GM23338 (cell line): Measurements from ENCODE around the gene PSMG2. TPM values are rescaled to one million over a fixed set of nuclear protein-coding genes. Genes with fewer than 3 reads are reported as not detected.

ENCODE experiments used
- ATAC-seq: fragments of 200-7000 bp; cut with Tn5 transposase; 3 replicates; pipeline ENCODE4 v1.9.1; 2020
- DNase-seq: peaks from one replicate; pipeline ENCODE4 v3.0.0-alpha.2; 2015; ENCODE audit warnings: low spot score
- H2AFZ ChIP-seq: fragments of 200-600 bp; sonication (generic); 2 replicates; pipeline ENCODE4 v1.8.0; 2016; ENCODE audit warnings: antibody characterized with exemption, mild to moderate bottlenecking, moderate library complexity
- H3F3A ChIP-seq: fragments of 200-600 bp; sonication (generic); replicated peaks from 2 replicates; pipeline ENCODE4 v1.8.0; 2017; ENCODE audit warnings: antibody characterized with exemption, mixed run types, low read depth
- H3K27ac ChIP-seq: fragments of 200-600 bp; sonication (generic); 2 replicates; pipeline ENCODE4 v1.6.1; 2016; ENCODE audit warnings: low read depth
- H3K27me3 ChIP-seq: fragments of 200-600 bp; sonication (generic); 2 replicates; pipeline ENCODE4 v1.8.0; 2016; ENCODE audit warnings: mild to moderate bottlenecking, mixed run types, moderate library complexity; ENCODE audit not compliant: insufficient read depth
- H3K36me3 ChIP-seq: fragments of 200-600 bp; sonication (generic); 2 replicates; pipeline ENCODE4 v1.8.0; 2016; ENCODE audit warnings: mild to moderate bottlenecking; ENCODE audit not compliant: insufficient read depth
- H3K4me1 ChIP-seq: fragments of 200-600 bp; sonication (generic); 2 replicates; pipeline ENCODE4 v1.8.0; 2016; ENCODE audit warnings: mild to moderate bottlenecking, moderate library complexity; ENCODE audit not compliant: insufficient read depth
- H3K4me2 ChIP-seq: fragments of 200-600 bp; sonication (generic); 2 replicates; pipeline ENCODE4 v1.7.1; 2017; ENCODE audit warnings: mixed run types
- H3K4me3 ChIP-seq: fragments of 200-600 bp; sonication (generic); 2 replicates; pipeline ENCODE4 v1.6.1; 2016; ENCODE audit warnings: mixed run types
- H3K79me2 ChIP-seq: fragments of 200-600 bp; sonication (generic); replicated peaks from 2 replicates; pipeline ENCODE4 v1.8.0; 2017; ENCODE audit warnings: mild to moderate bottlenecking; ENCODE audit not compliant: insufficient read depth
- H3K9me2 ChIP-seq: fragments of 200-600 bp; sonication (generic); 2 replicates; pipeline ENCODE4 v1.8.0; 2017; ENCODE audit not compliant: insufficient read depth
- H4K20me1 ChIP-seq: fragments of 200-600 bp; sonication (generic); replicated peaks from 2 replicates; pipeline ENCODE4 v1.8.0; 2017; ENCODE audit warnings: mild to moderate bottlenecking; ENCODE audit not compliant: insufficient read depth
- H3K27ac Mint-ChIP-seq: 2 replicates; pipeline ENCODE4 v1.8.0; 2020; ENCODE audit warnings: inconsistent platforms, mild to moderate bottlenecking, moderate library complexity, mixed read lengths
- H3K27me3 Mint-ChIP-seq: 3 replicates; pipeline ENCODE4 v1.8.0; 2022; ENCODE audit warnings: low read depth, mild to moderate bottlenecking, moderate library complexity, mixed read lengths, inconsistent platforms; ENCODE audit not compliant: insufficient read depth, poor library complexity
- H3K36me3 Mint-ChIP-seq: 3 replicates; pipeline ENCODE4 v1.8.0; 2021; ENCODE audit warnings: low read depth, mild to moderate bottlenecking, inconsistent platforms, moderate library complexity, mixed read lengths
- H3K4me1 Mint-ChIP-seq: 3 replicates; pipeline ENCODE4 v1.8.0; 2020; ENCODE audit warnings: mild to moderate bottlenecking, inconsistent platforms, mixed read lengths
- H3K4me3 Mint-ChIP-seq: 3 replicates; pipeline ENCODE4 v1.8.0; 2021; ENCODE audit warnings: moderate library complexity, mild to moderate bottlenecking, inconsistent platforms, mixed read lengths
- H3K9me3 Mint-ChIP-seq: 3 replicates; pipeline ENCODE4 v1.8.0; 2020; ENCODE audit warnings: moderate library complexity, mild to moderate bottlenecking, inconsistent platforms, mixed read lengths
- NANOG ChIP-seq: IDR thresholded peaks from 2 replicates; pipeline ENCODE4 v1.6.1; 2016; ENCODE audit warnings: antibody characterized with exemption, borderline replicate concordance
- polyA plus RNA-seq: library from polyadenylated mRNA; unstranded; fragments of >200 nt; fragmentation: Nextera tagmentation; extraction: Ambion mirVana; gene quantifications from 2 replicates; pipeline ENCODE4 v1.2.1, GENCODE V29; 2016
- total RNA-seq: library from RNA; depleted of rRNA; stranded (reverse); fragments of >200 nt; shearing (Covaris generic); gene quantifications from 2 replicates; pipeline ENCODE4 v1.2.3, GENCODE V29; 2014
- TF ChIP-seq, protein P1 (sequence below), 2 experiments: fragments of 200-600 bp in 1 of 2; sonication (generic) in 1 of 2; conservative IDR thresholded peaks; 2 replicates each; pipeline versions ENCODE4 v1.5.1 to v1.6.1; 2016 to 2017; ENCODE audit warnings: antibody characterized with exemption in 2 of 2, low read depth in 2 of 2, mild to moderate bottlenecking in 2 of 2, moderate library complexity in 1 of 2
- TF ChIP-seq, protein P2 (sequence below): IDR thresholded peaks from 2 replicates; pipeline ENCODE4 v1.6.1; 2016; ENCODE audit warnings: antibody characterized with exemption
- TF ChIP-seq, protein P3 (sequence below): fragments of 250-450 bp; sonication (Bioruptor Pico); IDR thresholded peaks from 2 replicates; pipeline ENCODE4 v1.5.0; 2020; ENCODE audit warnings: mild to moderate bottlenecking, moderate library complexity

The PSMG2 gene
- total and polyA plus RNA-seq, 2 experiments from 2014 or later, result 87.8 to 151 TPM

DNA sequence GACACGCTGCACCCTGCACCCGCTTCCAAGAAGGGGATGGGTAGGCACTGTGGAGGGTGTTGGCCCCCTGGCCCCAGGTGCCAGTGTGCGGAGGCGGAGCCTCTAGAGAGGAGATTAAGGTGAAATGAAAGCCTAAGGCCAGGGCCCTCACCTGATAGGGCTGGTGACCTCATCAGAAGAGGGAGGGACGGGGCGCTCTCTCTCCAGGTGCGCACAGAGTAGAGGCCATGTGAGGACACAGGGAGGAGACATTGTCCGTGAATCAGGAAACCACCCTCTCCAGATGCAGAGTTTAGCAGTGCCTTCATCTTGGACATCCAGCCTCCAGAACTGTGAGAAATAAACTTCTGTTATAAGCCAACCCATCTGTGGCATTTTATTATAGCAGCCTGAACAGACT is 62.3 kb downstream of the PSMG2 start:
- Mint-ChIP-seq H3K4me3 (no peak overlapping the region), H3K27ac (no peak overlapping the region), H3K4me1 (peaks cover 8% of the 10 kb centered on the region; the same call in 2 of the 3 replicates), H3K36me3 (no peaks in the 10 kb centered on the region; the same call in 2 of the 3 replicates), H3K27me3 (peaks cover 1% of the 10 kb centered on the region), H3K9me3 (no peaks in the 10 kb centered on the region)
- Histone ChIP-seq H3K27ac (no peak overlapping the region), H3F3A (no peaks in the 10 kb centered on the region), H3K79me2 (no peaks in the 10 kb centered on the region), H3K4me3 (no peak overlapping the region), H3K27me3 (no peaks in the 10 kb centered on the region), H3K9me2 (no peaks in the 10 kb centered on the region), H3K36me3 (no peaks in the 10 kb centered on the region), H4K20me1 (no peaks in the 10 kb centered on the region), H3K4me1 (no peaks in the 10 kb centered on the region; the same call in none of the 2 replicates), H2AFZ (peak overlapping the region; percentile 28), H3K4me2 (no peak overlapping the region)
- ATAC-seq (peak; percentile 45), DNase-seq (peak; percentile 31)
- TF ChIP-seq, protein P1, sequence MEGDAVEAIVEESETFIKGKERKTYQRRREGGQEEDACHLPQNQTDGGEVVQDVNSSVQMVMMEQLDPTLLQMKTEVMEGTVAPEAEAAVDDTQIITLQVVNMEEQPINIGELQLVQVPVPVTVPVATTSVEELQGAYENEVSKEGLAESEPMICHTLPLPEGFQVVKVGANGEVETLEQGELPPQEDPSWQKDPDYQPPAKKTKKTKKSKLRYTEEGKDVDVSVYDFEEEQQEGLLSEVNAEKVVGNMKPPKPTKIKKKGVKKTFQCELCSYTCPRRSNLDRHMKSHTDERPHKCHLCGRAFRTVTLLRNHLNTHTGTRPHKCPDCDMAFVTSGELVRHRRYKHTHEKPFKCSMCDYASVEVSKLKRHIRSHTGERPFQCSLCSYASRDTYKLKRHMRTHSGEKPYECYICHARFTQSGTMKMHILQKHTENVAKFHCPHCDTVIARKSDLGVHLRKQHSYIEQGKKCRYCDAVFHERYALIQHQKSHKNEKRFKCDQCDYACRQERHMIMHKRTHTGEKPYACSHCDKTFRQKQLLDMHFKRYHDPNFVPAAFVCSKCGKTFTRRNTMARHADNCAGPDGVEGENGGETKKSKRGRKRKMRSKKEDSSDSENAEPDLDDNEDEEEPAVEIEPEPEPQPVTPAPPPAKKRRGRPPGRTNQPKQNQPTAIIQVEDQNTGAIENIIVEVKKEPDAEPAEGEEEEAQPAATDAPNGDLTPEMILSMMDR (conservative IDR thresholded peaks at IDR 0.05; ENCODE audit: low read depth in 2 of 2), result 0 out of 4 replicates have a peak, but pooled peaks of 1 of the 2 experiments have one; percentile 22
- TF ChIP-seq, protein P2, sequence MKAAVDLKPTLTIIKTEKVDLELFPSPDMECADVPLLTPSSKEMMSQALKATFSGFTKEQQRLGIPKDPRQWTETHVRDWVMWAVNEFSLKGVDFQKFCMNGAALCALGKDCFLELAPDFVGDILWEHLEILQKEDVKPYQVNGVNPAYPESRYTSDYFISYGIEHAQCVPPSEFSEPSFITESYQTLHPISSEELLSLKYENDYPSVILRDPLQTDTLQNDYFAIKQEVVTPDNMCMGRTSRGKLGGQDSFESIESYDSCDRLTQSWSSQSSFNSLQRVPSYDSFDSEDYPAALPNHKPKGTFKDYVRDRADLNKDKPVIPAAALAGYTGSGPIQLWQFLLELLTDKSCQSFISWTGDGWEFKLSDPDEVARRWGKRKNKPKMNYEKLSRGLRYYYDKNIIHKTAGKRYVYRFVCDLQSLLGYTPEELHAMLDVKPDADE, result no peak
- TF ChIP-seq NANOG, result no peak

DNA sequence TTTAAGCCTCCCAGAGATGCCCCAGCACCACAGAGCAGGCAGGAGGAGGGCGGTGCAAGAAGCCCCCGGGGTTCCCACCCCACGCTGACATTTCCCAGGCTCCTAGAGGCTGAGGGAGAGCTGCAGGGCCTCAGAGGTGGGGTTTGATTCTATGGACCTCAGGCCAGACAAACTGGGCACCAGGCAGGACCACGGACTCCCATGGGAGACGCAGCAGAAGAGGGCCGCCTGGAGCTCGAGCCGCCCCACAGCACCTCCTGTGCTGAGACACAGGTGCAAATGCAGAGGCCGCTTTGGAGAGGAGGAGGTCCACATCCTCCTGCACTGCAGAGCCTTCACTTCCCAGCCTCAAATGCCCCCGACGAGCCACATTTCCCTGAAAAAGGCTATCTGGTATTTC is 62.7 kb downstream of the PSMG2 start:
- Histone ChIP-seq H3F3A (no peaks in the 10 kb centered on the region), H3K4me3 (no peak overlapping the region), H3K27ac (no peak overlapping the region), H3K27me3 (no peaks in the 10 kb centered on the region), H3K9me2 (no peaks in the 10 kb centered on the region), H2AFZ (peak overlapping the region; percentile 28), H3K4me2 (no peak overlapping the region), H4K20me1 (no peaks in the 10 kb centered on the region), H3K4me1 (no peaks in the 10 kb centered on the region; the same call in none of the 2 replicates), H3K79me2 (no peaks in the 10 kb centered on the region), H3K36me3 (no peaks in the 10 kb centered on the region)
- no peak overlapping the region for H3K27ac Mint-ChIP-seq
- H3K4me3 Mint-ChIP-seq, result no peak overlapping the region
- ATAC-seq (no peak), DNase-seq (no peak)
- TF ChIP-seq, protein P3, sequence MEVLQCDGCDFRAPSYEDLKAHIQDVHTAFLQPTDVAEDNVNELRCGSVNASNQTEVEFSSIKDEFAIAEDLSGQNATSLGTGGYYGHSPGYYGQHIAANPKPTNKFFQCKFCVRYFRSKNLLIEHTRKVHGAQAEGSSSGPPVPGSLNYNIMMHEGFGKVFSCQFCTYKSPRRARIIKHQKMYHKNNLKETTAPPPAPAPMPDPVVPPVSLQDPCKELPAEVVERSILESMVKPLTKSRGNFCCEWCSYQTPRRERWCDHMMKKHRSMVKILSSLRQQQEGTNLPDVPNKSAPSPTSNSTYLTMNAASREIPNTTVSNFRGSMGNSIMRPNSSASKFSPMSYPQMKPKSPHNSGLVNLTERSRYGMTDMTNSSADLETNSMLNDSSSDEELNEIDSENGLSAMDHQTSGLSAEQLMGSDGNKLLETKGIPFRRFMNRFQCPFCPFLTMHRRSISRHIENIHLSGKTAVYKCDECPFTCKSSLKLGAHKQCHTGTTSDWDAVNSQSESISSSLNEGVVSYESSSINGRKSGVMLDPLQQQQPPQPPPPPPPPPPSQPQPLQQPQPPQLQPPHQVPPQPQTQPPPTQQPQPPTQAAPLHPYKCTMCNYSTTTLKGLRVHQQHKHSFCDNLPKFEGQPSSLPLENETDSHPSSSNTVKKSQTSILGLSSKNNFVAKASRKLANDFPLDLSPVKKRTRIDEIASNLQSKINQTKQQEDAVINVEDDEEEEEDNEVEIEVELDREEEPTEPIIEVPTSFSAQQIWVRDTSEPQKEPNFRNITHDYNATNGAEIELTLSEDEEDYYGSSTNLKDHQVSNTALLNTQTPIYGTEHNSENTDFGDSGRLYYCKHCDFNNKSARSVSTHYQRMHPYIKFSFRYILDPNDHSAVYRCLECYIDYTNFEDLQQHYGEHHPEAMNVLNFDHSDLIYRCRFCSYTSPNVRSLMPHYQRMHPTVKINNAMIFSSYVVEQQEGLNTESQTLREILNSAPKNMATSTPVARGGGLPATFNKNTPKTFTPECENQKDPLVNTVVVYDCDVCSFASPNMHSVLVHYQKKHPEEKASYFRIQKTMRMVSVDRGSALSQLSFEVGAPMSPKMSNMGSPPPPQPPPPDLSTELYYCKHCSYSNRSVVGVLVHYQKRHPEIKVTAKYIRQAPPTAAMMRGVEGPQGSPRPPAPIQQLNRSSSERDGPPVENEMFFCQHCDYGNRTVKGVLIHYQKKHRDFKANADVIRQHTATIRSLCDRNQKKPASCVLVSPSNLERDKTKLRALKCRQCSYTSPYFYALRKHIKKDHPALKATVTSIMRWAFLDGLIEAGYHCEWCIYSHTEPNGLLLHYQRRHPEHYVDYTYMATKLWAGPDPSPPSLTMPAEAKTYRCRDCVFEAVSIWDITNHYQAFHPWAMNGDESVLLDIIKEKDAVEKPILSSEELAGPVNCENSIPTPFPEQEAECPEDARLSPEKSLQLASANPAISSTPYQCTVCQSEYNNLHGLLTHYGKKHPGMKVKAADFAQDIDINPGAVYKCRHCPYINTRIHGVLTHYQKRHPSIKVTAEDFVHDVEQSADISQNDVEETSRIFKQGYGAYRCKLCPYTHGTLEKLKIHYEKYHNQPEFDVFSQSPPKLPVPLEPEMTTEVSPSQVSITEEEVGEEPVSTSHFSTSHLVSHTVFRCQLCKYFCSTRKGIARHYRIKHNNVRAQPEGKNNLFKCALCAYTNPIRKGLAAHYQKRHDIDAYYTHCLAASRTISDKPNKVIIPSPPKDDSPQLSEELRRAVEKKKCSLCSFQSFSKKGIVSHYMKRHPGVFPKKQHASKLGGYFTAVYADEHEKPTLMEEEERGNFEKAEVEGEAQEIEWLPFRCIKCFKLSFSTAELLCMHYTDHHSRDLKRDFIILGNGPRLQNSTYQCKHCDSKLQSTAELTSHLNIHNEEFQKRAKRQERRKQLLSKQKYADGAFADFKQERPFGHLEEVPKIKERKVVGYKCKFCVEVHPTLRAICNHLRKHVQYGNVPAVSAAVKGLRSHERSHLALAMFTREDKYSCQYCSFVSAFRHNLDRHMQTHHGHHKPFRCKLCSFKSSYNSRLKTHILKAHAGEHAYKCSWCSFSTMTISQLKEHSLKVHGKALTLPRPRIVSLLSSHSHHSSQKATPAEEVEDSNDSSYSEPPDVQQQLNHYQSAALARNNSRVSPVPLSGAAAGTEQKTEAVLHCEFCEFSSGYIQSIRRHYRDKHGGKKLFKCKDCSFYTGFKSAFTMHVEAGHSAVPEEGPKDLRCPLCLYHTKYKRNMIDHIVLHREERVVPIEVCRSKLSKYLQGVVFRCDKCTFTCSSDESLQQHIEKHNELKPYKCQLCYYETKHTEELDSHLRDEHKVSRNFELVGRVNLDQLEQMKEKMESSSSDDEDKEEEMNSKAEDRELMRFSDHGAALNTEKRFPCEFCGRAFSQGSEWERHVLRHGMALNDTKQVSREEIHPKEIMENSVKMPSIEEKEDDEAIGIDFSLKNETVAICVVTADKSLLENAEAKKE, result no peak
- no peaks in the 10 kb centered on the region; the same call in 2 of the 3 replicates for H3K36me3 Mint-ChIP-seq
- H3K27me3 Mint-ChIP-seq, result peaks cover 1% of the 10 kb centered on the region
- H3K9me3 Mint-ChIP-seq, result no peaks in the 10 kb centered on the region
- peaks cover 8% of the 10 kb centered on the region; the same call in 2 of the 3 replicates for H3K4me1 Mint-ChIP-seq
